Stimulated activated CD4-positive, alpha-beta T cell treated with anti-CD3 and anti-CD28 coated beads, TNF-alpha, amount 100 ng/mL, for 48 hours (primary cell): ENCODE results near the gene SLN.

Experiments
- DNase-seq, 3 donors: peaks; one replicate each; pipeline ENCODE4 v3.0.0-alpha.2; 2020; ENCODE audit warnings: low read depth in 3 of 3

SLN gene

GRCh38 chr11:107719557-107720302 is 7.9 kb upstream of the SLN start:
- DNase-seq = no peak

DNA sequence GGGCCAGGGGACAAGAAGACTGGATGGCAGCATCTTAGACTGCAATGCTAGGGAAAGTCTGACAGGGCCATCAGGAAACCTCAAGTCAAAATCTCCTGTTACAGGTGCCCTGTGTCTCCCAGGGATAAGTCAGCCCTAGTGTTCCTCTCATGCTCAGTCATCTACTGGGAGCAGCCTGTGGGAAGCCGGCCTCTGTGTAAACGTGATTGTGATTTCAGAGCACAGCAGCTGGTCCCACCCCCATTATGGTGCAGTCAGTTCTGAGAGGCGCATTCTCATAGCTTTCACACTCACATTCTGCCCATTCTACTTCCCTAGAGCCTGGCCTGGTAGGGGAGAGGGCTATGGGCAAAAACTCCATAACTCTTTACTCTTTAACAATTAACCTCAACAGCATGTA is 7.2 kb upstream of the SLN start:
- DNase-seq = no peak

- no peak for DNase-seq
Observed at GRCh38 chr11:107716884-107717532, 5.2 kb upstream of the SLN start.

- DNase-seq = no peak
Observed at GRCh38 chr11:107713009-107713408, 1.2 kb upstream of the SLN start.

GRCh38 chr11:107710301-107710700 is 1.6 kb downstream of the SLN start:
- DNase-seq = no peak

GRCh38 chr11:107708792-107709191 is 3.1 kb downstream of the SLN start:
- no peak for DNase-seq

DNA sequence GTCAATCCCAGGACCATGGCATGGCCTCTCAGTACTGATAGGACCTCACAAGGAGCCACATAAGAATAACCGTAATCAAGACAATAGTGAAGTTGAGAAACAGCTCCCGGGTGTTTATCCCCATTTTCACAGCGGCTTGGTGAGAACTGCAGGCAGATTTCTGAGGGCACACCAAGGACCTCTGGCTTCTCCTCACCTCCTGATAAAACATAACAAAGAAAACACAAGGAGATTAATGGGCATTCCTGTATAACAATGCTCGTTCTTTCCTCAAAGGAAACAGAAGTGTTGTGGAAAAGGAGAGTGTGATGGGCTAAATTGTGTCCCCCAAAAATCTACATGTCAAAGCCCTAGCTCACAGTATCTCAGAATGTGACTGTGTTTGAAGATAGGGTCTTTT is 4.0 kb downstream of the SLN start:
- DNase-seq = no peak

- no peak for DNase-seq
Observed at GRCh38 chr11:107707215-107707671, 4.6 kb downstream of the SLN start.

GRCh38 chr11:107706531-107706930 is 5.3 kb downstream of the SLN start:
- DNase-seq = no peak

- no peak for DNase-seq
Observed at GRCh38 chr11:107705027-107705426, 6.8 kb downstream of the SLN start.

GRCh38 chr11:107704451-107704850 is 7.4 kb downstream of the SLN start:
- DNase-seq = no peak

- no peak for DNase-seq
Observed at GRCh38 chr11:107702723-107703122, 9.1 kb downstream of the SLN start.

DNA sequence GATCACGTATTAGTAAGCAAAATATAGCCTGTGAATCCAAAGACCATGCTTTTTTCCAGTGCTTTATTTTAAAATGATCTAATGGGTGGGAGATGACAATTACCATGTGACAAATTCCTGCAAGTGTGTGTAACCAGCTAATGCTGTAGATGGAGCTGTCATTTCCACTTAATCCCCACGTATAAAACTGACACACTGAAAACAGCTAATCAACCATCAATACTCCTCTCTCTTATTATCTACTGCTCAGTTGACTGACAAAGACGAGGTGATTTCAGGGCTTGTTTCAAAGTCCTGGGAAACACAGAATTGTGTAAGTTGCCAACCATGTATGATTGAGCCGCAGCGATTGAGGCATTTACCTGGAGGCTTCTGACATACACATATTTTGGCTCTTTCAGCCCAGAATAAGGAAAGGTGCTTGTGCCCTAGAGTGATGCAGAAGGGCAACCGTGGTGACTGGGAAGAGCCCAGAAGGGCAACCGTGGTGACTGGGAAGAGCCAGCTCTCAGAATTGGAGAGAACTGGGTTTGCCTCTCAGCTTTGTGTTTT is 9.7 kb downstream of the SLN start:
- DNase-seq = no peak

GRCh38 chr11:107699371-107700285 is 12.2 kb downstream of the SLN start:
- DNase-seq = no peak

- no peak for DNase-seq
Observed at GRCh38 chr11:107697291-107697690, 14.6 kb downstream of the SLN start.

- no peak for DNase-seq
Observed at GRCh38 chr11:107696140-107696539, 15.7 kb downstream of the SLN start.

- DNase-seq = no peak
Observed at GRCh38 chr11:107695446-107695845, 16.4 kb downstream of the SLN start.

- no peak for DNase-seq
Observed at GRCh38 chr11:107691000-107691750, 20.7 kb downstream of the SLN start.

GRCh38 chr11:107689317-107690202 is 22.3 kb downstream of the SLN start:
- DNase-seq = peak; percentile 20 to 52 (median 26)

DNA sequence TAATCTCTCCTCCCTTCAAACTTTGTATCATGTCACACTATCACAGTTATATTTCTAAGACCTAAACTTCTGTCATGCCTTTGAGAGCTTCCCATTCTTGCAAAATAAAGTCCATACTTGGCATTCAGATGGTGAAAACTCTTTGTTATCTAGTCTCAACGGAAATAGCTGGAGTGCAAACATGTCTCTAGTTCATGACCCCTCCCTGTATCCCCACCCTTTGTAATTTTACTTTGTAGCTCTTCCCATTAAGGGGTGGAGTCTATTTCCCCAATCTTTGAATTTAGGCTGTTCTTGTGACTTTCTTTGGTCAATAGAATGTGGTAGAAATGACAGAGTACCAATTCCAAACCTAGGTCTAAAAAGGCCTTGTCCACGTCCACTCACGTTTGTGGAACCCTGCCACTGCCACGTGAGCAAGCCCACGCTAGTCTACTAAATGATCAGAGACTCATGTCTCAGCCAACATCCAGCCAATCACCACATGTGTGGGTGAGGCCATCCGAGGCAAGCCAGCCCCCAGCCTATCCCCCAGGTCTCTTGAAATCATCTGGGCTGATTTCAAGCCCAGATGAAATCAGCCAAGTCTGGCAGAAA is 23.4 kb downstream of the SLN start:
- no peak for DNase-seq
